ENCODE results near the gene C10orf88.

The C10orf88 gene

DNA sequence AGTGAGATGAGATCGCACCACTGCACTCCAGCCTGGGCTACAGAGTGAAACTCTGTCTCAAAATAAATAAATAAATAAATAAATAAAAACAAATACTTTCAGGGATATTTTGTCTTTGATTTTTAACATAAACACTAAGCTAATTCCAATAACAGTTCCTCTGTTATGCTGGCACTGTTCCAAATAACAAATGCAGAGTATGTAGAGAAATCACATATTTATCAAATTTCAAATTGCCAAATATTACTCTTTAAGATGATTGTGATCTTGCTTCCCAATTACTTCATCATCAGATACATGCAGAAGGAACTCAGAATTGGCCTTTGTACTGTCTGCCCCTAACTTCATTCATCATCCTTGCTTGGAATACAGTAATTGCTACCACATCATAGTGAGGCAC, 23.9 kb downstream of the C10orf88 start:
- TF ChIP-seq, protein P1, sequence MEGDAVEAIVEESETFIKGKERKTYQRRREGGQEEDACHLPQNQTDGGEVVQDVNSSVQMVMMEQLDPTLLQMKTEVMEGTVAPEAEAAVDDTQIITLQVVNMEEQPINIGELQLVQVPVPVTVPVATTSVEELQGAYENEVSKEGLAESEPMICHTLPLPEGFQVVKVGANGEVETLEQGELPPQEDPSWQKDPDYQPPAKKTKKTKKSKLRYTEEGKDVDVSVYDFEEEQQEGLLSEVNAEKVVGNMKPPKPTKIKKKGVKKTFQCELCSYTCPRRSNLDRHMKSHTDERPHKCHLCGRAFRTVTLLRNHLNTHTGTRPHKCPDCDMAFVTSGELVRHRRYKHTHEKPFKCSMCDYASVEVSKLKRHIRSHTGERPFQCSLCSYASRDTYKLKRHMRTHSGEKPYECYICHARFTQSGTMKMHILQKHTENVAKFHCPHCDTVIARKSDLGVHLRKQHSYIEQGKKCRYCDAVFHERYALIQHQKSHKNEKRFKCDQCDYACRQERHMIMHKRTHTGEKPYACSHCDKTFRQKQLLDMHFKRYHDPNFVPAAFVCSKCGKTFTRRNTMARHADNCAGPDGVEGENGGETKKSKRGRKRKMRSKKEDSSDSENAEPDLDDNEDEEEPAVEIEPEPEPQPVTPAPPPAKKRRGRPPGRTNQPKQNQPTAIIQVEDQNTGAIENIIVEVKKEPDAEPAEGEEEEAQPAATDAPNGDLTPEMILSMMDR (IDR thresholded peaks at IDR 0.05): no peak

DNA sequence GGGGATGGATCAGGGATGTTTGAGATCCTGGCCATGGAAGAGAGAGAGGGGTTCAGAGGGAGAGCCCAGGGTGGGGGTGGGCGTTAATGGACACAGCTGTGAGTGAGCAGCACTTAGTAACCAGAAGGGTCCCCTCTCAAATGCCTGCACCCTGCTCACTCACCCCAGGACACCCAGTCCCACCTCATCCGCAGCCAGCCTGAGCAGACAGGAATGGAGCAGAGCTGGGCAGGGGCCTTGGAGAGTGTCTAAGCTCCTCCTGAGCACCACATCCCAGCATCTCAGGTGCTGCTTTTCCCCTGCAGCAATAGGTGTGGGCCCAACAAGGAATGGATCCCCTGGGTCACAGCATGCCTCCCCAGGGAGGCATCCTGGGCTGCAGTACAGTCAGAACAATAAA, 38.3 kb downstream of the C10orf88 start:
- TF ChIP-seq, protein P1 (IDR thresholded peaks at IDR 0.05): no peak

DNA sequence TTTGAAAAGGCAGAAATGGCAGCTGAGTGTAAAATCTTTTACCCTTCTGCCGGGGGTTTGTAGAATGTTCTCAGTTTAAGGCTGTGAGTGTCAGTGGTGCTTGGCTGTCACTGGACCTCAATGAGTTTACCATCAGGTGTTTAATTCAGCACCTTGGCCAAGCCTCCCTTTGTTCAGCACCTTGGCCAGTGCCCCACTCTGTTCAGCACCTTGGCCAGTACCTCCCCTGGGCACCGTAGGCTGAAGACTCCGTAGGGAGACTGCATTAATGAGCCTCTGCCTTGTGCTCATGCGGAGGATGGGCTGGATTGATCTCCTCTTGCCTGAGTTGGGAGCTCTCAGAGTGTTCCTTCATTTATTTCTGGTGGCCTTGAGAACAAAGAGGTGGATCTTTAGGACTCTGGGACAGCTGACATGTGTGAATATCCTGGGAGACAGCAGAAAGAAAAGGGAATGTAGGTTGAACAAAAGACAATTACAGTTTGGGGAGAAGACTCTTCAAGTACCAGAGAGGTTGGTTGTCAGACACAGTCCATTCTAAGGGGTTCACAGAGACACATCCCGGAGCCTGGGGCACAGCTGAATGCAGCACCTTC, 42.0 kb downstream of the C10orf88 start:
- TF ChIP-seq, protein P1 (IDR thresholded peaks at IDR 0.05): no peak

DNA sequence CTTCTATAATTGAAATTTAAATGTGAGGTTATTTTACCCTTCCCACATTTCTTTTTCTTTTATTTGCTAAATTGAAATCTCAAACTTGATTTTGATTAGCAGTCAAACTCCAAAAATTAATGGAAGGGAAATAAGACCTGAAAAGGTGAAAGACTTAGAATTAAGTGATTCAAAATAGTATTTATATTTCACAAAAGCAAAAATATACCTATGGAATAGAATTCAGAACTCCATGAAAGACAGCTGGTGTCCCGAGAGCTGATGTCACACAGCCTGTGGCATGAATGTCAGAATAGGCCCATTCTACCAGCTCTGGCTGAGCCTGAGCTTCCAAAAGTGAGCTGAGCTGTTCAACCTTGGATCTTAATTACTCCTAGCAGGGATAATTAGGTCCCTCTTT, 43.7 kb downstream of the C10orf88 start, which contains the start of gene FAM24A:
Gene FAM24A (plus strand): TSS at position 301 of the 400 bp plus-strand sequence. CDS start 1,025 bp downstream, outside the sequence.
- TF ChIP-seq, protein P1 (IDR thresholded peaks at IDR 0.05): no peak

DNA sequence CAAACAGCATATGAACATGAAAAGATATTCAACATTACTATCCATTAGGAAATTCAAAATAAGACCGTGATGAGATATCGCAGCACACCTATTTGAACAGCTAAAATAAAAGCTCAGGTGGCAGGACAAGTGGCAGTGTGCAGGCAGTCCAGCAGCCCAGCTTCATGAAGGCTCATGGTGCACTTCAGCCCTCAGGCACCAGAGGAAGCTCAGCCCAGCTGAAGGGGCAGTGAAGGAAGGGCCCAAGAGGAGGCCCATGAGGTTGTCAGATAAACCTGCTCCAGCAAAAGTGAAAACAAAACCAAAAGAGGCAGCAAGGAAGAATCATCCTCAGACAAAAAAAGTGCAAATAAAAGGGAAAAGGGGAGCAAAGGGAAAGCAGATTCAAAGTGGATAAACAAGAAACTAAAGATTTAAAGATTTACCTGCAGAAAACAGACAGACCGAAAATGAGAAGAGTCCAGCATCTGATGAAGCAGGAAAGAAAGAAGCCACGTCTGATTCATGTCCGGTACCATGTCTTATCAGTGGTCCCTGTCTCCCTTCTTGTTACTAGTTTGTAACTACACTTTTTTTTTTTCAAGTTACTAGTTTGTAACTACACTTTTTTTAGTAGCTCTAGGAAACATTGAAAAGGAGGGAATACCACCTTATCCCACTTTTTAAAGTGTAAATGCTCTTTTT, 59.6 kb downstream of the C10orf88 start:
- TF ChIP-seq, protein P1 (IDR thresholded peaks at IDR 0.05): no peak

DNA sequence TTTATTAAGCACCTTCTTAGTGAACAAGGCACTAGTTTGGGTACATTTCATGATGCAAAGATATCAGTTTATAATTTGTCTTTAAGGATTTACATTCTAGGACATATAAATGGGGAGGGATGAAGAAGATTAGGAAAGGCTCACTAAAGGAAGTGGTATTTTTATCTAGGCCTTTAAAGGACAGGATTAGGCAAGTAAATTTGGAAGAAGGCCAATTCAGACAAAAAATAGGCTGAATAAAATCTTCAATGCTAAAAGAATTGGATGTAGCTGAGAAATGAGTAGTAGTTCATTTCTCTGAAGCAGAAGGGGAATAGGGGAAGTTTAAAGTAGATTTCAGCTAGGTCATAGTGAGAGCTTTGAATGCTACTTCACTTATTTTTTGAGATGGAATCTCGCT, 69.9 kb downstream of the C10orf88 start:
- TF ChIP-seq, protein P1 (IDR thresholded peaks at IDR 0.05): no peak

DNA sequence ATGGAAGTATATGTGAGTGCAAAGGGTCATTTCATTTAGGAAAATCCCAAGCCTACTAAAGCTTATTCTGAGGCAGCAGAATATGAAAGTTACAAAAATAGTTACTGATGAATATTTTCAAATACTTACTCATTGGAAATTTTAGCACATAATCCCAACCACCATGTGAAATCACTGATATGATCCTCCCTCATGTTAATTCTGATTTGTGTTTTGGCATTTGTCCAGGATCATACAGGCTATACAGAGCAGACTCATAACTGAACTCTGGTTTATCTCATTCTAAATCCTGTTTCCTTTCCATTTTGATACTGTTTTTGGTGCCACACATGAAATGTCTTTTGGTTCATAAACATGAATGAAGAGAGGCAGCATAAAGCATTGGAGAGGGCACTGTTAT, 71.3 kb downstream of the C10orf88 start:
- TF ChIP-seq, protein P1 (IDR thresholded peaks at IDR 0.05): no peak
